ENCODE data around the gene PCAT6. TPM values are rescaled to one million over a fixed set of nuclear protein-coding genes. Genes with fewer than 3 reads are reported as not detected.
"Not testable (repeated sequence)": the region's sequence is repeated elsewhere in the genome, so short reads cannot be mapped to it uniquely, and the experiment has no call there.

The PCAT6 gene
- under 1 TPM in 1 of 6 donors, not detected in 5; 0.83 TPM for polyA plus RNA-seq (ENCODE audit: low read depth in 6 of 6)

- Mint-ChIP-seq H3K27ac (peak within 1 kb of the TSS; percentile 75 to 96 (median 93)), H3K9me3 (no peaks in the 10 kb centered on the region), H3K4me1 (peaks cover 35 to 40% (median 38%) of the 10 kb centered on the region in 3 donors), H3K36me3 (no peaks in the 10 kb centered on the region), H3K27me3 (peaks cover 5 to 12% (median 6%) of the 10 kb centered on the region in 3 donors), H3K4me3 (peak within 1 kb of the TSS; percentile 84 to 97 (median 91))
- ATAC-seq (ENCODE audit: low read depth in 2 of 2) (peak; percentile 74 to 80), DNase-seq (peak; percentile 88)
These were observed at the start of gene PCAT6 for GRCh38 chr1:202810615-202811295. Gene PCAT6 (plus strand): TSS chr1:202810954.

GRCh38 chr1:202762019-202762418 lies 48.7 kb upstream of the PCAT6 start:
- peaks cover 14 to 30% of the 10 kb centered on the region in 2 donors for H3K36me3 Mint-ChIP-seq
- H3K4me1 Mint-ChIP-seq, result no peaks in the 10 kb centered on the region
- peak overlapping the region in 1 of 6 donors; percentile 3 for H3K27ac Mint-ChIP-seq
- H3K4me3 Mint-ChIP-seq, result no peak overlapping the region
- DNase-seq, result no peak
- H3K27me3 Mint-ChIP-seq, result no peaks in the 10 kb centered on the region
- no peaks in the 10 kb centered on the region for H3K9me3 Mint-ChIP-seq
- no peak for ATAC-seq (ENCODE audit: low read depth in 2 of 2)

- Mint-ChIP-seq H3K4me3 (no peak overlapping the region), H3K9me3 (no peaks in the 10 kb centered on the region), H3K27ac (no peak overlapping the region), H3K27me3 (no peaks in the 10 kb centered on the region), H3K4me1 (no peaks in the 10 kb centered on the region), H3K36me3 (peaks cover 14 to 25% of the 10 kb centered on the region in 2 donors)
- DNase-seq (no peak), ATAC-seq (ENCODE audit: low read depth in 2 of 2) (no peak)
These were observed 45.0 kb upstream of the PCAT6 start for GRCh38 chr1:202765721-202766120.

GRCh38 chr1:202770135-202770534 lies 40.6 kb upstream of the PCAT6 start:
- no peaks in the 10 kb centered on the region for H3K9me3 Mint-ChIP-seq
- no peaks in the 10 kb centered on the region for H3K27me3 Mint-ChIP-seq
- DNase-seq, result no peak
- H3K4me3 Mint-ChIP-seq, result no peak overlapping the region
- ATAC-seq (ENCODE audit: low read depth in 2 of 2), result no peak
- peaks cover 0 to 21% of the 10 kb centered on the region in 2 donors for H3K36me3 Mint-ChIP-seq
- no peaks in the 10 kb centered on the region for H3K4me1 Mint-ChIP-seq
- peak overlapping the region in 1 of 6 donors; percentile 2 for H3K27ac Mint-ChIP-seq

- ATAC-seq (ENCODE audit: low read depth in 2 of 2), result no peak
- H3K36me3 Mint-ChIP-seq, result no peaks in the 10 kb centered on the region
- no peaks in the 10 kb centered on the region for H3K27me3 Mint-ChIP-seq
- H3K4me1 Mint-ChIP-seq, result peaks cover 8 to 35% (median 12%) of the 10 kb centered on the region in 3 donors
- peak overlapping the region in 1 of 6 donors; percentile 8 for H3K27ac Mint-ChIP-seq
- no peaks in the 10 kb centered on the region for H3K9me3 Mint-ChIP-seq
- H3K4me3 Mint-ChIP-seq, result no peak overlapping the region
- DNase-seq, result no peak
These were observed 29.6 kb upstream of the PCAT6 start for GRCh38 chr1:202781180-202781579.

GRCh38 chr1:202786804-202787203 lies 23.9 kb upstream of the PCAT6 start:
- Mint-ChIP-seq H3K36me3 (no peaks in the 10 kb centered on the region), H3K9me3 (no peaks in the 10 kb centered on the region), H3K27ac (no peak overlapping the region), H3K4me3 (no peak overlapping the region), H3K27me3 (no peaks in the 10 kb centered on the region), H3K4me1 (peaks cover 19 to 45% (median 29%) of the 10 kb centered on the region in 3 donors)
- DNase-seq (no peak), ATAC-seq (ENCODE audit: low read depth in 2 of 2) (no peak)

- H3K9me3 Mint-ChIP-seq, result no peaks in the 10 kb centered on the region
- H3K27ac Mint-ChIP-seq, result peak overlapping the region in 1 of 6 donors; percentile 83
- ATAC-seq (ENCODE audit: low read depth in 2 of 2) (no peak), DNase-seq (no peak)
- H3K36me3 Mint-ChIP-seq, result no peaks in the 10 kb centered on the region
- no peaks in the 10 kb centered on the region for H3K27me3 Mint-ChIP-seq
- H3K4me1 Mint-ChIP-seq, result peaks cover 22 to 30% (median 27%) of the 10 kb centered on the region in 3 donors
- H3K4me3 Mint-ChIP-seq, result no peak overlapping the region
These were observed 22.0 kb upstream of the PCAT6 start for GRCh38 chr1:202788800-202789199.

GRCh38 chr1:202791077-202791747 lies 19.5 kb upstream of the PCAT6 start:
- ATAC-seq (ENCODE audit: low read depth in 2 of 2) (no peak), DNase-seq (no peak)
- Mint-ChIP-seq H3K36me3 (no peaks in the 10 kb centered on the region), H3K27ac (peak overlapping the region in 2 of 6 donors; percentile 3 to 27), H3K4me1 (peaks cover 25 to 47% (median 45%) of the 10 kb centered on the region in 3 donors), H3K9me3 (no peaks in the 10 kb centered on the region), H3K4me3 (no peak overlapping the region), H3K27me3 (no peaks in the 10 kb centered on the region)

- DNase-seq, result no peak
- Mint-ChIP-seq H3K9me3 (no peaks in the 10 kb centered on the region), H3K27ac (peak overlapping the region in 3 of 6 donors; percentile 13 to 55 (median 47)), H3K27me3 (no peaks in the 10 kb centered on the region), H3K4me1 (peaks cover 33 to 60% (median 52%) of the 10 kb centered on the region in 3 donors), H3K4me3 (no peak overlapping the region), H3K36me3 (no peaks in the 10 kb centered on the region)
- ATAC-seq (ENCODE audit: low read depth in 2 of 2), result no peak
These were observed 16.6 kb upstream of the PCAT6 start for GRCh38 chr1:202794051-202794740.

GRCh38 chr1:202794931-202795330 lies 15.8 kb upstream of the PCAT6 start:
- not testable (repeated sequence) for H3K36me3 Mint-ChIP-seq, DNase-seq, H3K9me3 Mint-ChIP-seq, H3K27me3 Mint-ChIP-seq
- Mint-ChIP-seq H3K27ac (peak overlapping the region in 4 of 6 donors; percentile 34 to 94 (median 77)), H3K4me1 (peaks cover 29 to 59% (median 51%) of the 10 kb centered on the region in 3 donors), H3K4me3 (peak overlapping the region in 5 of 8 donors; percentile 23 to 80 (median 60))
- peak; percentile 23 to 46 for ATAC-seq (ENCODE audit: low read depth in 2 of 2)

- no peak overlapping the region for H3K27ac Mint-ChIP-seq
- peaks cover 31 to 64% (median 57%) of the 10 kb centered on the region in 3 donors for H3K4me1 Mint-ChIP-seq
These were observed 14.1 kb upstream of the PCAT6 start for GRCh38 chr1:202796670-202797069.

GRCh38 chr1:202798260-202798659 lies 12.5 kb upstream of the PCAT6 start:
- no peak overlapping the region for H3K4me3 Mint-ChIP-seq
- H3K9me3 Mint-ChIP-seq, result no peaks in the 10 kb centered on the region
- H3K27me3 Mint-ChIP-seq, result no peaks in the 10 kb centered on the region
- peak overlapping the region in 1 of 6 donors; percentile 42 for H3K27ac Mint-ChIP-seq
- peaks cover 33 to 73% (median 57%) of the 10 kb centered on the region in 3 donors for H3K4me1 Mint-ChIP-seq
- no peaks in the 10 kb centered on the region for H3K36me3 Mint-ChIP-seq
- ATAC-seq (ENCODE audit: low read depth in 2 of 2), result no peak
- no peak for DNase-seq

More at GRCh38 chr1:202796670-202797069, 14.1 kb upstream of the PCAT6 start:
- no peaks in the 10 kb centered on the region for H3K27me3 Mint-ChIP-seq
- ATAC-seq (ENCODE audit: low read depth in 2 of 2), result no peak
- no peak for DNase-seq
- no peak overlapping the region for H3K4me3 Mint-ChIP-seq
- H3K9me3 Mint-ChIP-seq, result no peaks in the 10 kb centered on the region
- H3K36me3 Mint-ChIP-seq, result no peaks in the 10 kb centered on the region

GRCh38 chr1:202798792-202799331 lies 11.9 kb upstream of the PCAT6 start:
- no peak overlapping the region for H3K27ac Mint-ChIP-seq
- no peaks in the 10 kb centered on the region for H3K36me3 Mint-ChIP-seq
- H3K9me3 Mint-ChIP-seq, result no peaks in the 10 kb centered on the region
- no peaks in the 10 kb centered on the region for H3K27me3 Mint-ChIP-seq
- ATAC-seq (ENCODE audit: low read depth in 2 of 2) (no peak), DNase-seq (no peak)
- H3K4me1 Mint-ChIP-seq, result peaks cover 33 to 73% (median 55%) of the 10 kb centered on the region in 3 donors
- peak overlapping the region in 1 of 8 donors; percentile 15 for H3K4me3 Mint-ChIP-seq
